HL-60/S4 (cell line): ENCODE measurements around the gene CCHCR1.
"Not testable (repeated sequence)": the region's sequence is repeated elsewhere in the genome, so short reads cannot be mapped to it uniquely, and the experiment has no call there.

Experiments
- in situ Hi-C: fragments of 300-500 bp; cut with MboI; formaldehyde crosslinking; loops from 2 replicates; pipeline ENCODE4 v1.14.3; 2022; ENCODE audit warnings: low sequenced_read_pairs

CCHCR1 gene

DNA sequence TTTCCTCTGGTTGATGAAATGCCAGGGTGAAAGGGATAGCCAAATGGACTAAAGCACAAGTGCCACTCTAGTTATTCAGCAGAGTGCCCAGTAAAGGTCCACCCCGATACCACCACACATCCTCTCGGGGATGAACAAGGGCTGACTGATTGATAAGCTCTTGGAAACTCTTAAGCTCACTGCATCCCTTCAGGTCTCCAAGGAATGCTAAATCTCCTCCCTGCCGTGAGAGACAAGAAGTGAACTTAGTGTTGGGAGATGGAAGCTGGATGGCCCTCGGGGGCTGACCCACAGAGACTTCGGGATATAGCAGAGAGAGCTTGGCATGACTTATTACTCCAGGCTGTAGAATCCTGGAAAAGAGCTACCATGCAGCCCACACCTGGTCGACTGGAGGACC, 26.3 kb upstream of the CCHCR1 start:
- in situ Hi-C loops, result not testable (repeated sequence)

- in situ Hi-C loops, result not testable (repeated sequence)
These were observed 25.7 kb upstream of the CCHCR1 start for GRCh38 chr6:31183287-31183686.

- in situ Hi-C loops, result no loop called here
These were observed 22.9 kb upstream of the CCHCR1 start for GRCh38 chr6:31180500-31180899.

DNA sequence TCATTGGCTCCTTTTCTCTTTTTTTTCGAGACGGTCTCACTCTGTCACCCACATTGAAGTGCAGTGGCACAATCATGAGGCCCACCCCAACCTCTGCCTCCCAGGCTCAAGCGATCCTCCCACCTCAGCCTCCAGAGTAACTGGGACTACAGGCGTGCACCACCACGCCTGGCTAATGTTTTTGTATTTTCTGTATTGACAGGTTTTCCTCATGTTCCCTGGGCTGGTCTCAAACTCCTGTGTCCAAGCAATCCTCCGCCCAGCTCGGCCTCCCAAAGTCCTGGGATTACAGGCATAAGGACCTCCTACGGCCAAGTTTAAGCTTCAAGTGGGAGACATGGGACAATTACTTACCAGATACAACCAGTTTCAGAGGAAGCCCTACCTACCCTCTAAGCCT, 22.3 kb upstream of the CCHCR1 start:
- in situ Hi-C loops, result no loop called here

- in situ Hi-C loops, result no loop called here
These were observed 21.4 kb upstream of the CCHCR1 start for GRCh38 chr6:31179042-31179386.

DNA sequence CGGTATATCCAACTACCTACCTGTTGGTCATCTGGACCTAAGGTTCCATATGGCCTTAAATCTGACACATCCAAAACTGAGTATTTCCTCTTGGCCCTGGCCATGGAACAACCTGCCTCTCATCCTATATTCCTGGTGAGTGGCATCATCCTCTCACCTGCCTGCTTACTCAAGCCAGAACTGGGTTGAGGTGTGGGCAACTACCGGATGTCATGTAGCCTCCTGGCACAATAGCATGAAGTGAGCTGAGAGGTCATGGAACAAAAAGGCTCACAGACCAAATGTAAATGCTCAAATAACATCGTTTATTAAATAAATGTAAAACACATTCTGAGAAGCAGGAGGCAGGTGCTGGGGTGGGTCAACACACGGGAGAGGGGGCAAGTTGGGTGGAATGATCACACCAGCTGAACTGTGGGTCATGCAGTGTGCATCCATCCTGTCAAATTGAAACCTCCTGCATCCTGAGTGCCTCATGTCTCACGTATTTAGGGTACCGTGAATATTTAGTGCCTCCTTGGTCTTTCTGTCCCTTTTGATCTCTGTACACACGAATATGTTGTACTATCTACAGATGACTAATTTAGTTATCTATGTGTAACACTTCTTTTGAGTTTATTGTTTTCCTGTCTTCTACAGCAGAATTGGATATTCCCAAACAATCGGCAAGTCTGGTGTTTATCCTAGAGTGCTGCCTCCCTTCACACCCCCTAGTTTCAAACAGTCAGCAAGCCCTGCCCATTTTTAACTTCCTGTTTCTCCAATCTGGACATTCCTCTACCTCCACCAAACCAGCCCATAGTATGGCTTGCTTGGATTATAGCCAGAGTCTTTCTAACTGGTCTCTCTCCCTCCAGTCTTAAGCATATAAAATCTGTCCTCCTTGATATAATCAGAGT, 20.8 kb upstream of the CCHCR1 start:
- in situ Hi-C loops, result no loop called here

GRCh38 chr6:31175971-31176370, 18.4 kb upstream of the CCHCR1 start:
- in situ Hi-C loops, result no loop called here

- in situ Hi-C loops, result no loop called here
These were observed 16.8 kb upstream of the CCHCR1 start for GRCh38 chr6:31174378-31174777.

DNA sequence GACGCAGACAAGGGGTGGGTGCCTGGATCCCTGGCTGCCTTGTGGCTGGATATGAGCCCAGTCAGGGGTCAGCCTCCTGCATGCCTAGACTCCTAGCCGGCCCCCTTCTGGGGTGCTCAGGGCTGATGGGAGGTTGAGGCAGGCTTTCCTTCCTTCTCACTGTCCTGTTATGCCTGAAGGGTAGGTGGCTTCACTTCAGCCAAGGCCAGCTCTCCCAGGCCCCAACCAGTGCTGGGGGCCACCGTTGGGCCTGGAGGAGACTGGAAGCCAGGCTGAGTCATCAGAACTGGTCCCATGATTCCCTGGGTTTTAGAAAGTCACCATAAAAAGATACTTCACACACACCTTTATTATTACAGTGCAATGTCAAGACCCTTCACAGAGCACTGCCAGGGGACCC, 15.8 kb upstream of the CCHCR1 start:
- in situ Hi-C loops, result no loop called here

DNA sequence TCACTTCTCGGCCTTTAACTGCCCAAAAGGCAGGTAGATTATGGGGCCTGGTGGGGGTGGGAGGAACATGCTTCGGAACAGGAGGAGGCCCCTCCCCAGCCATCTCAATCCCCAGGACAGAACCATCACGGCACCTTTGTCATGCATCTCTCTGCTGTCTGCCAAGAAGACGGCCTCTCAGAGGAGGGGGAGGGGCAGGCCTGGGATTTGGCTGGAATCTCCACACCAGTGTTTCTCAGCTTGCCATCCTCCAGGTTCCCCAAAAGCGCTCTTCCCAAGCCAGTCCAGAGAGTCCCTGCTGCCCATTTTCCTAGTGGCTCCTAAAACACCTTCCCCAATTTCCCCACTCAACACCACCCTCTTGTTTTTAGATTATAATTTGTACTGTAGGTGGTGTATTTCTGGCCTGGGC, 15.4 kb upstream of the CCHCR1 start:
- in situ Hi-C loops, result no loop called here

DNA sequence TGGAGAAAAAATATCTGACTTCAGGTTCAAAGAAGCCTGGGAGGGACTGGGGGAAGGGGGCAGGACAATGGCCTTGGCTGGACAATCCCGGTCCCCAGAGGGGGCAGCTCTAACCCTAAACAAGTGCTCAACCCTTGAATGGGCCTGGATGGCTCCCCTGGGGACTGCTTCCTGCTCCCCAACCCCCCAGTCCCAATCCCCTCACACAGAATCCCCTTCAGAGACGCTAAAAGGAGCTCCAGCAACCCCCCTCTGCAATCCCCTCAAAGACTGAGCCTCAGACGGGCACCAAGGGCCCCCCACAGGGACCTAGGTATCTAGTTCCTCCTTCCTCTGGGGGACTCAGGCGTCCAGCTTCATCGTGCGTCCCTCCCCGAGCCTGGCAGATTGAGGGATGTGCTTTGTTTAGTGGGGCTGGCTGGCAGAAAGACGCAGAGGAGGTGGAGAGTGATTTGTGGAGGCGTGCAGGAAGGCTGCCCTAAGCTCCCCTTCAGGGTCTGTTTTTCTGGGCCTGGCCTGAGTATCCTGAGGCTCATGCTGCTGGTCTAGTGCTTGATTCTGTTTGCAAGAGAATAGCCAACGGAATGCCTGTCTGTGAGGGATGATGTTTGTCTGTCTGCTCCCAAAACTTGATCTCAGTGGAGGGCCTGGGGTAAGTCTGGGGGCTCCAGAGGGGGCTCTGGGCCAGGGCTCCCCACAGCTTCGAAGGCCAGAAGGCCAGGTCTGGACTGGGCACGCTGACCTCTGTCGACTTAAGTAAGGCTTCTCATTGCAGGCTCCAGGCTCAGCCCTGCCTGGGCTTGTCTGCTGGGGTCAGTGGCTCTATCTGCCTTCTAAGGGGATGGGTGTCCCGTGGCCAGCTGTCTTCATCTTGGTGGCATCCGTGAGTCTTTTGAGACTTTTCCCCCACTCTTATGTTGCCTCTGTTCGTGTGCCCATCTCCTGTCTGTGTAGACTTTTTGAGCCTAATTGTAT, 14.6 kb upstream of the CCHCR1 start:
- in situ Hi-C loops, result no loop called here

DNA sequence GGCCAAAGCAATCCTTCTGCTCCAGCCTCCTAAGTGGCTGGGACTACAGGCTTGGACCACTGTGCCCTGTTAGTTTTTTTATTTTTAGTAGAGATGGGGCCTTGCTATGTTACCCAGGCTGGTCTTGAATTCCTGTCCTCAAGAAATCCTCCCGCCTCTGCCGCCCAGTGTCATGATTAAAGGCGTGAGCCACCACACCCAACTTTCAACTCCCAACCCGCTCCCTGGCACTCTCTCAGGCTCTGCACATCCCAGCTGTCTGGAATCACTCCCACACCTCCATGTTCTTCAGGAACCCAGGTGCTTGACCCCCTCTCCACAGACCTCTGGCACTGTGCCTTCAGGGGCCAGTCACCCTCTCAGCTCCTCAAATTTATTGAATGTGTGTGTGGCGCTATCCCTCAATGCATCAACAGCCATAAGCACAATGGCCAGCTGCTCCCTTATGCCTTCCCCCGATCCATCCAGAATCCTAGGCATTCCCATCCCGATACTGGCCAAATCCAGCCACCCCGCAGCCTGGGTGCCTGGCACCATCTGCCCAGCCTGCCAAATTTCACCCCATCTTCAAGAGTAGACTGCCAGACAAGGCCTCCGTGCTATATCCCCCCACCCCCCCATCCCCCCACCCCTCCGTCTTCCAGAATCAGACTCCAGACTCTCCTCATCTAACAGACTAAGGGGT, 13.5 kb upstream of the CCHCR1 start:
- in situ Hi-C loops, result no loop called here

DNA sequence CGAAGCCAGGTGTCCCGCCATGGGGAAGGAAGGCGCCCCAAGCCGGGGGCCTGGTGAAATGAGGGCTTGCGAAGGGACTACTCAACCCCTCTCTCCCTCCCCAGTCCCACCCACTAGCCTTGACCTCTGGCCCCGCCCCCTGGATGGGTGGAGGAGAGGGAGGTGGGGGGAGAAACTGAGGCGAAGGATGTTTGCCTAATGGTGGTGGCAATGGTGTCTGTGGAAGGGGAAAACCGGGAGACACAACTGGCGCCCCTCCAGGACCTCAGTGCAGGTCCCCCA, 12.9 kb upstream of the CCHCR1 start, which contains the start of gene POU5F1:
TSS of gene POU5F1 (minus strand) at position 83 of the 282 bp plus-strand sequence. CDS start at position 21, 62 bp downstream.
- in situ Hi-C loops, result no loop called here

DNA sequence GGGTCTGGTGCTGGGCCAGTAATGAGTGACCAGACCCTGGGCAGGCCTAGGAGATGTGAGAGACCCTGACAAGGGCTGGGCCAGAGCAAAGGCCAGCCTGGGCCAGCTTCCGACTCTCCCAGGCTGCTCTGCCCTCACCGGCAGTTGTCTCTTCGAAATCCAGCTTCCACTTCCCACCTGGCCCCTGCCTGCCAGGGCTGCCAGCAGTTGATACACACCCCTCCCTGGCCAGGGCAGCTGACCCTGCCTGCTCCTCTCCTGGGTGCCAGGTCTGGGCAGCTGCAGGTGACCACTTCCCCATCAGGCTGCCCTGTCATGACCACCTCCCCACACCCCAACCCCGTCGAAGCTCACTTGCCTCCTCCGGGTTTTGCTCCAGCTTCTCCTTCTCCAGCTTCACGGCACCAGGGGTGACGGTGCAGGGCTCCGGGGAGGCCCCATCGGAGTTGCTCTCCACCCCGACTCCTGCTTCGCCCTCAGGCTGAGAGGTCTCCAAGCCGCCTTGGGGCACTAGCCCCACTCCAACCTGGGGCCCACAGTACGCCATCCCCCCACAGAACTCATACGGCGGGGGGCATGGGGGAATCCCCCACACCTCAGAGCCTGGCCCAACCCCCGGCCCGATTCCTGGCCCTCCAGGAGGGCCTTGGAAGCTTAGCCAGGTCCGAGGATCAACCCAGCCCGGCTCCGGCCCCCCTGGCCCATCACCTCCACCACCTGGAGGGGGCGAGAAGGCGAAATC, 12.4 kb upstream of the CCHCR1 start:
- in situ Hi-C loops, result not testable (repeated sequence)

DNA sequence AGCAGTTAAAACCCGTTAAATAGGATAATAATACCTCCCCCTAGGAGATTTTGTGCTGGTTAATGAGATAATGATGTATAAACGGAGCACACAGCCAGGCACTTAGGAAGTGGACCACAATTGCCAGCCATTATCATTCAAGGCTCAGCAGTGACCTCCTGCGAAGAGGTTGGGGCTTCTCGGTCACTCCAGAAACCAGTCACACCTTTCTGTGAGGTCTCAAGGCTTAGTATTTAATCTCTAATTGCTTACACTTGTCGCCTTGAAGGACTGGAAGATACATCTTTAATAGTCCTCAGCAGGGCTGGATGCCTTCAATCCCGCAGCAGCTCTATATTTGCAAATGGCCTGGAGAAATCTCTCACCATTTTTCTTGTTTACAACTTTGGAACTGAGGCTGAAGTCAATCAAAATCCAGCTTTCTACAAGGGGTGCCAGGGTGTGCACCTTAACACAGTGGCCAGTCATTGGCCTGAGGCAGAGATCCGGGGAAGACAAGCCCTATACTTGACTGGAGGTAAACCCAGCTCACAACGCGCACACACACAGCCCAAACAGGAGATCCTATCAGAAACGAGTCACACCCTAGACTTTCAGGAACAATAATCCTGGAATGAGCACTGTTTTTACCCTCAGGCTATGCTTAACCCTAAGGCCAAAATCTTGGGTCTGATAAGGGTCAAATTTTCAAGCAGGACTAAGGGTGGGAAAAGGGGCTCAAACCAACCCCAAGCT, 11.7 kb upstream of the CCHCR1 start:
- in situ Hi-C loops, result no loop called here

- in situ Hi-C loops, result no loop called here
These were observed 11.0 kb upstream of the CCHCR1 start for GRCh38 chr6:31168606-31169005.

DNA sequence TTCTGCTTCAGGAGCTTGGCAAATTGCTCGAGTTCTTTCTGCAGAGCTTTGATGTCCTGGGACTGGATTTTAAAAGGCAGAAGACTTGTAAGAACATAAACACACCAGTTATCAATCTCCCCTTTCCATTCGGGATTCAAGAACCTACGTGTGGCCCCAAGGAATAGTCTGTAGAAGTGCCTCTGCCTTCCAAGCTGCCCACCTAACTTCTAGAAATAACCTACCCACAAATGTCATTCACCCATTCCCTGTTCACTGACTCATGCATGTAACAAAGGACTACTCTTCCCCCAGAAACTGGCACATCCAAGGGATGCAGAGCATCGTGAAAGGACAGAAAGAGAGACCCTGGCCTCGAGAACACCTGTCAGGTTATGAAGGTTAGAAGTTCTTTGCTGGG, 8.4 kb upstream of the CCHCR1 start:
- in situ Hi-C loops, result no loop called here

DNA sequence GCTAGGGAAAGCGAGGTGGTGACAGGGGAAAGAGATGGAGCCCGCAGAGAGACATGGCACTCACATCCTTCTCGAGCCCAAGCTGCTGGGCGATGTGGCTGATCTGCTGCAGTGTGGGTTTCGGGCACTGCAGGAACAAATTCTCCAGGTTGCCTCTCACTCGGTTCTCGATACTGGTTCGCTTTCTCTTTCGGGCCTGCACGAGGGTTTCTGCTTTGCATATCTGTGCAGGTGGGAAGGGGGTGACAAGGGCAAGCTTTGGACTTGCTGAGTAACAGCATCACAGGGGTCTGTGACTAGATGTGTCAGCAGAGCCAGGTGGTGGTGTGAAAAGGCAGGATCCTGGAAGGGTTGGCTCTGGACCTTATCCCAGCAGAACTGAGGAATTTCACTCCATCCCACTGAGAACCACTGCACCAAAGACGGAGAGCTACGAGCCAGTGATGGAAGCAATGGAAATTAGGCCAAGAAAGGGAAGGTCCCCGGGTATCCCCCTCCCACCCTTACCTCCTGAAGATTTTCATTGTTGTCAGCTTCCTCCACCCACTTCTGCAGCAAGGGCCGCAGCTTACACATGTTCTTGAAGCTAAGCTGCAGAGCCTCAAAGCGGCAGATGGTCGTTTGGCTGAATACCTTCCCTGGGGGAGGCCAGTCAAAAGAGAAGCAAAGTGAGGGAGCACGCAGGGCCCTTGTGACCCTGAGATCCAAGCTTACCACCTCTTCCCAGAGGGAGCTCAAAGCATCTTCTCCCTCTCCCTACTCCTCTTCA, 7.6 kb upstream of the CCHCR1 start:
- in situ Hi-C loops, result not testable (repeated sequence)

GRCh38 chr6:31164475-31165063, 7.0 kb upstream of the CCHCR1 start:
- in situ Hi-C loops, result not testable (repeated sequence)
